OCI-LY7 (cell line): ENCODE results near the gene CXCR6.

Experiments used
- CTCF ChIP-seq: fragments of 200-600 bp; sonication (generic); conservative IDR thresholded peaks from 2 replicates; pipeline ENCODE4 v1.5.1; 2014; ENCODE audit warnings: mild to moderate bottlenecking, antibody characterized with exemption, low read length, moderate library complexity, mixed read lengths
- EZH2phosphoT487 ChIP-seq: fragments of 200-600 bp; sonication (generic); IDR thresholded peaks from 2 replicates; pipeline ENCODE4 v1.6.1; 2018; ENCODE audit warnings: low read depth, borderline replicate concordance, mild to moderate bottlenecking, mixed run types, antibody characterized with exemption, low read length, moderate library complexity, mixed read lengths

- TF ChIP-seq CTCF (no peak), EZH2phosphoT487 (no peak)
Measured at GRCh38 chr3:45911511-45912226, 31.6 kb upstream of the CXCR6 start.
